Measurements from ENCODE around the gene FAM237A. TPM values are rescaled to one million over a fixed set of nuclear protein-coding genes. Genes with fewer than 3 reads are reported as not detected.

FAM237A gene
- polyA plus RNA-seq, 4 donors = not detected

DNA sequence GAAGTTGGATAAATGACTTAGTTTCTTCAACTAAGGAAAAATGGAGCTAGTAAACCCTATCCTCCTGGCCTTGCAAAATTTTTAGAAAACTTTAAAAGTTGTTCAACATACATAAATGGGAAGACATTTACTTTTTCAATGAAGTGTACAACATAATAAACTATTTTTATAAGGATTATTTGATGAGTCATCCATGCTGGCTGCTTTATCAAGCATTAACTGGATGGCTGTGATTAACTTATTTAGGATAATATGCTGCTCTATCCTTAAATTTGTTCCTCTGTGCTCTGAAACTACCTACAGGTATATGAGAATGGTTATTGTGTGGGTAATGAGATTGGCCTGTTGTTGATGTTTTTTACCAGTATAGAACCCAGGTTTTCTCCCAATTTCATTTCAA is 54.6 kb downstream of the FAM237A start:
- H3K4me1 ChIP-seq (ENCODE audit: control insufficient read depth in 3 of 3, insufficient read depth in 2 of 3, low read depth in 1 of 3, low read length in 2 of 3) = no peaks in the 10 kb centered on the region
- FAIRE-seq (no peak), DNase-seq (no peak)
- no peaks in the 10 kb centered on the region for H3K9me3 ChIP-seq (ENCODE audit: control insufficient read depth in 2 of 2, insufficient read depth in 1 of 2, low read depth in 1 of 2, low read length in 1 of 2)
- peaks cover 0 to 3% (median 0%) of the 10 kb centered on the region in 3 donors for H3K27me3 ChIP-seq (ENCODE audit: control insufficient read depth in 3 of 3, insufficient read depth in 3 of 3, low read length in 3 of 3)
- H3K36me3 ChIP-seq (ENCODE audit: control insufficient read depth in 3 of 3, insufficient read depth in 2 of 3, low read depth in 1 of 3, low read length in 3 of 3) = no peaks in the 10 kb centered on the region
- no peak overlapping the region for H3K4me3 ChIP-seq (ENCODE audit: low read depth in 1 of 3, low read length in 3 of 3)
- no peak overlapping the region for H3K27ac ChIP-seq (ENCODE audit: low read depth in 1 of 3, low read length in 2 of 3)

DNA sequence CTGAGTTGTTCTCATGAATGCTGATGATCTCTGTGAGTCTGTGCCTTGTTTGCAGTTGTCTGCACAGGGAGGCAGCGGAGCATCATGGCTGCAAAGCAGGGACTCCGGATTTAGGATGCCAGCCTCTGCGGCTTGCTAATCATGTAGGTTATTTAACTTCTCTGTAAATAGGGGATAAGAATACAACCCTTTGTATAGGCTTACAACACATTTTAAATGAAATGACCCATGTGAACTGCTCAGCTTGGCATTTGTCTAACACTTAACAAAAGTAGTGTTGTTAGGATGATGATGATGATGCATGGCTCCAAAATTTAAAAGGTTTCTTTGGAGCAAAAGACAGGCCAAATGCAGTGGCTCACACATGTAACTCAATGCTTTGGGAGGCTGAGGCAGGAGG is 56.5 kb downstream of the FAM237A start:
- peaks cover 0 to 6% (median 0%) of the 10 kb centered on the region in 3 donors for H3K27me3 ChIP-seq (ENCODE audit: control insufficient read depth in 3 of 3, insufficient read depth in 3 of 3, low read length in 3 of 3)
- DNase-seq (no peak), FAIRE-seq (no peak)
- WGBS, 3 donors = 77 to 93% (median 91%) methylated on average over 3 of the region's 3 CpGs
- H3K9me3 ChIP-seq (ENCODE audit: control insufficient read depth in 2 of 2, insufficient read depth in 1 of 2, low read depth in 1 of 2, low read length in 1 of 2) = no peaks in the 10 kb centered on the region
- no peaks in the 10 kb centered on the region for H3K36me3 ChIP-seq (ENCODE audit: control insufficient read depth in 3 of 3, insufficient read depth in 2 of 3, low read depth in 1 of 3, low read length in 3 of 3)
- no peaks in the 10 kb centered on the region for H3K4me1 ChIP-seq (ENCODE audit: control insufficient read depth in 3 of 3, insufficient read depth in 2 of 3, low read depth in 1 of 3, low read length in 2 of 3)
- no peak overlapping the region for H3K4me3 ChIP-seq (ENCODE audit: low read depth in 1 of 3, low read length in 3 of 3)
- no peak overlapping the region for H3K27ac ChIP-seq (ENCODE audit: low read depth in 1 of 3, low read length in 2 of 3)

Other genes with a start within 250 kb of the FAM237A start
- gene ADAM23, start 199.0 kb upstream of the FAM237A start, polyA plus RNA-seq = 1 to 10 TPM in 2 of 4 donors, under 1 TPM in 1, not detected in 1; 0.27 to 1.6 (median 1.4) TPM
- not detected for gene DYTN, start 75.9 kb downstream of the FAM237A start, polyA plus RNA-seq
- under 1 TPM in 2 of 4 donors, not detected in 2; 0.31 to 0.72 TPM for gene MDH1B, start 122.8 kb downstream of the FAM237A start, polyA plus RNA-seq
- gene FASTKD2, start 123.1 kb downstream of the FAM237A start, polyA plus RNA-seq = 10 to 100 TPM in 2 of 4 donors, 1 to 10 TPM in 2; 6.5 to 34.8 (median 13.4) TPM

Data from small intestine (tissue), 7 donors.